PC-9 (cell line): Measurements from ENCODE around the gene RBM17.

Experiments used
- EZH2 ChIP-seq: fragments of 200-600 bp; sonication (generic); IDR thresholded peaks from 2 replicates; pipeline ENCODE4 v1.8.0; 2017; ENCODE audit warnings: antibody characterized with exemption, low read depth
- TF ChIP-seq, protein P1 (sequence below): fragments of 200-600 bp; sonication (generic); conservative IDR thresholded peaks from 2 replicates; pipeline ENCODE4 v1.6.1; 2017; ENCODE audit warnings: mixed run types, antibody characterized with exemption, mild to moderate bottlenecking, moderate library complexity

DNA sequence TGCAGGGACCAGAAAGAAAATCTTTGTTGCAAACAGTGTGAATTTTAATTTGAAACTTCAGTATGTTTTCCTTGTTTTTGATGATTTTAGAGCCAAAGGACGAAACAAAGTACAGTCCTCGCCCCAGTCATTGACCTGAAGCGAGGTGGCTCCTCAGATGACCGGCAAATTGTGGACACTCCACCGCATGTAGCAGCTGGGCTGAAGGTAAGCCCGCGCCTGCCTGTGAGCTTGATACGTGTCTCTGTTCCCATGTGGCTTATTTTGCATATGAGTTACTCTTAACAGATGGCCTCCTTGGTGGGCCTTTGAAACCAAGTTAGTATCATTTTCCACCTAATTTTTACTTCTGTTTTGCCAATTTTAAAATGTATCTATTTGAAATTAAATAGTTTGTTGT lies 12.3 kb downstream of the RBM17 start:
- TF ChIP-seq EZH2: no peak
- TF ChIP-seq, protein P1, sequence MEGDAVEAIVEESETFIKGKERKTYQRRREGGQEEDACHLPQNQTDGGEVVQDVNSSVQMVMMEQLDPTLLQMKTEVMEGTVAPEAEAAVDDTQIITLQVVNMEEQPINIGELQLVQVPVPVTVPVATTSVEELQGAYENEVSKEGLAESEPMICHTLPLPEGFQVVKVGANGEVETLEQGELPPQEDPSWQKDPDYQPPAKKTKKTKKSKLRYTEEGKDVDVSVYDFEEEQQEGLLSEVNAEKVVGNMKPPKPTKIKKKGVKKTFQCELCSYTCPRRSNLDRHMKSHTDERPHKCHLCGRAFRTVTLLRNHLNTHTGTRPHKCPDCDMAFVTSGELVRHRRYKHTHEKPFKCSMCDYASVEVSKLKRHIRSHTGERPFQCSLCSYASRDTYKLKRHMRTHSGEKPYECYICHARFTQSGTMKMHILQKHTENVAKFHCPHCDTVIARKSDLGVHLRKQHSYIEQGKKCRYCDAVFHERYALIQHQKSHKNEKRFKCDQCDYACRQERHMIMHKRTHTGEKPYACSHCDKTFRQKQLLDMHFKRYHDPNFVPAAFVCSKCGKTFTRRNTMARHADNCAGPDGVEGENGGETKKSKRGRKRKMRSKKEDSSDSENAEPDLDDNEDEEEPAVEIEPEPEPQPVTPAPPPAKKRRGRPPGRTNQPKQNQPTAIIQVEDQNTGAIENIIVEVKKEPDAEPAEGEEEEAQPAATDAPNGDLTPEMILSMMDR: no peak
